GM18858 (cell line): ENCODE measurements around the gene IP6K2.

Experiments
- ATAC-seq: cut with Tn5 transposase; IDR thresholded peaks from one replicate; pipeline ENCODE4 v1.9.1; 2021; ENCODE audit not compliant: unreplicated experiment

Gene IP6K2

DNA sequence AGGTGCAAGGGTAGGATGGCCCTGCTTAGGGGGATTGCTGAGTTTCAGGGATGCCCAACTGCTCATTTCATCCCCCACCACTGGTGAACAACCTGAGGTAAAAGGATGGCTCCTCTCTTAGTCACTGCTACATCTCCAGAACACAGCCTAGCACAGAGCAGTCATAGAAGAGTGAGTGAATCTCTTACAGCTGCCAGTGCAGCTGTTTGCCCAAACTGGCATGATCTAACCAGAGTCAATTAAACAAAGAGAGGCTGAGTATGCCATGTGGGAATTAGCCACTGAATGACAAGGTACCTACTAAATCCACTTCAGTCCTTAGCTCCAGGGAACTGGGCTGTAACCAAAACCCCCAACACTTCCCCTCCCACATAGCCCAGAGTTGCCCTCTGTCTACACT lies 24.5 kb downstream of the IP6K2 start:
- ATAC-seq: no peak

DNA sequence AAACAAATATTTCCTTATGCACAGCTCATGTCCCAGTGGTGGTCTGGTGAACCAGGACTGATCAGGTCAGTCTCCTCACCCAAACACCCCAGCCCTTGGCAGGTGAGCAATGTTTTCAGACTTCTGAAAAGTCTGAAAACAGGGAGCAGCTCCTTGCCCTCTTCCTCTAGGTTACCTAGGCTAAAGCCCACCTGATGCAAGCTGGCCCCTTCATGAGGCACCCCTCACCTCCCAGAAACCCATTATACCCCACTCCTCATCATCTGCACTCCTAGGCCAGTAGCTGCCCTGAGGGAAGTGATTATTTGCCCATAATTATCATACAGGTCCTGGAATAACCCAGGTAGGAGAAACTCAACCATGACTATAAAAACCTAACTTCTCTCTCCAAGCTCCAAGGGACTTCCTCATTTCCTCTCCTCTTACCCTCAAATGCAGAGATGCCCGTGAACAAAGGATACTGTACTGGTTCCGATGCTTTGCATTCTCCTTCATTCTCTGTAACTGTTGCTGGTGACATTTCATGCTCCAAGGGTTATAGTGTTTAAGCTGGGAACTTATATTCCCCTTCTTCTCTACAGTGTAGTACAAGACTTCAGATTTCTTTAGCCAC lies 26.1 kb downstream of the IP6K2 start:
- ATAC-seq: no peak

DNA sequence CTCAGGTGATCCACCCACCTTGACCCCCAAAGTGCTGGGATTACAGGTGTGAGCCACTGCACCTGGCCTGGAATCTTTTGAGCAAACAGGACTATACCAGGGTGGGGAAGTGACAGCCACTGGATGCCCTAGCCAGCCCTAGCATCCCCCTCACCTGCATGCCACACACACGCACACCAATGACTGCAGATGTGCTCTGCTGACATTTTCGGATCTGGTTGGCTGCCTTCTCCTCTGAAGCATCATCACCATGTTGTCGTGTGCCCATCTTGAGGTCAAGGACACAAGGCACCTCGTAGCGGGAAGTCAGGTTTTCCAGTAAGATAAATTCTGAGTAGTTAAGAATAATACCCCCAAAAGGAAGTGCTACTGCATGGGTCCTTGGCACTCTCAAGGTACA lies 27.6 kb downstream of the IP6K2 start:
- no peak for ATAC-seq

DNA sequence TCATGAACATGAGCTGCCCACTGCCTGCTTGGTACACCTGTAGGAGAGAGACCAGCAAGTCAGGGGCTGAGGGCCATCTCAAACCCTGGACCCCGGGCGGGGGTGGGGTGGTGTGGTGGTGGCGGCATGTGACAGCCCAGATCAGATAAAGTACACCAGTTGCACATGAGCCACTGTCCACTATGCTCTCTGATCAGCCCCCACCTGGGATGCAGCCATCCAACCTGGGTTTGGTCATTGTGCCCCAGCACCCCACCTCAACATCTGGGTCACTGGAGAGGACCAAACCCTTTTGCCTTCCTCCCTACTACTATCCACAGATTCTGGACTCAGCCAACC lies 28.3 kb downstream of the IP6K2 start:
- no peak for ATAC-seq

DNA sequence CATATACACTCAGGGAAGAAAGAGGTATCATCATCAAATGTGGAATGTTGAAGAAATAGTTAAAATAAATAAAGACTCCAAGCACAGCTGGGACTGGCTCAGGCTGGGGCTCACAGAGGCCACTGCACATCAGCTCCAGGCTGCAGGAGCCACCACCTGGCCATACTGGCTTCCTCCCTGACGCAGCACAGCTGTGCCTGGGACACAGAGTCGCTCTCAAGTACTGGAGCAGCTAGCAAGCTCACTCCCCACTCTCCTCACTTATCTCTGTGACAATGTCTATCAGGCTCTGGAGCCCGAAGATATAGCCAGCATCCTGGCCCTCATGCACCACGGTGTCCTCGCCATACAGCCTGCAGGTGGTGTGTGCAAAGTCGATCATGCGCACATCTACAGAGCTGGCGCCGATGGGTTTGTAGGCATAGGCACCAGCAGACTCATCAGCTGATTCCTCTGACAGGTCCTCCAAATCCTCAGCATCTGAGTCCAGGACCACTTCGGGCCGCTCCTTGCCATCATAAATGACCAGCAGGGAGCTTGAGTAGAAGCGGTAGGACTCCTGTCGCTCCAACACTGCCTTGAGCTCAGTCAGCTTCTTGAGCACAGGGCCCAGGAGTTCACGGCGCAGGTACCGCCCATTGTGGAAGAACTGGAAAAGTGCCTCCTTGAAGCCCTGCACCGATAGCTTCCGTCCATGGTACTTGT lies 28.8 kb downstream of the IP6K2 start:
- no peak for ATAC-seq

DNA sequence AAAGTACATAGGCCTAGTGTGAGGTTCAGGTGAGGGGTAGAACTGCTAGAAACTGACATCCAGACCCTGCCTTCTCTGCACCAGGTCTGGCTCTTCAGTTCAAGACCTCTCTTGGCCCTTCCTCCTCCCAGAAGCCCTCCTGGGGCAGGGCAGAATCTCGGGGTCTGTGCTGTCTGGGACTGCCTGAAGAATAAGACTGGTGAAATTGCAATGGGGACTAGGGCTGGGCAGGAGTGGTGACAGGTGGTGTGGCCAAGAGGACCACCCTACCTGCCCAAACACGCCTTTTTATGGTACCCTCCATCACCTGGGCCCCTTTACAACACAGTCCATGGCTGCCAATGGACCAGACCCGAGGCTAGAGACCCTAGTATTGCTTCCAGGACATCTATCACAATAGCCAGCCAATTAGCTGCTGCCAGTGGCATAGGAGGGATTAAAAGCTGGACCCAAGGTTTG lies 29.8 kb downstream of the IP6K2 start:
- ATAC-seq: no peak

DNA sequence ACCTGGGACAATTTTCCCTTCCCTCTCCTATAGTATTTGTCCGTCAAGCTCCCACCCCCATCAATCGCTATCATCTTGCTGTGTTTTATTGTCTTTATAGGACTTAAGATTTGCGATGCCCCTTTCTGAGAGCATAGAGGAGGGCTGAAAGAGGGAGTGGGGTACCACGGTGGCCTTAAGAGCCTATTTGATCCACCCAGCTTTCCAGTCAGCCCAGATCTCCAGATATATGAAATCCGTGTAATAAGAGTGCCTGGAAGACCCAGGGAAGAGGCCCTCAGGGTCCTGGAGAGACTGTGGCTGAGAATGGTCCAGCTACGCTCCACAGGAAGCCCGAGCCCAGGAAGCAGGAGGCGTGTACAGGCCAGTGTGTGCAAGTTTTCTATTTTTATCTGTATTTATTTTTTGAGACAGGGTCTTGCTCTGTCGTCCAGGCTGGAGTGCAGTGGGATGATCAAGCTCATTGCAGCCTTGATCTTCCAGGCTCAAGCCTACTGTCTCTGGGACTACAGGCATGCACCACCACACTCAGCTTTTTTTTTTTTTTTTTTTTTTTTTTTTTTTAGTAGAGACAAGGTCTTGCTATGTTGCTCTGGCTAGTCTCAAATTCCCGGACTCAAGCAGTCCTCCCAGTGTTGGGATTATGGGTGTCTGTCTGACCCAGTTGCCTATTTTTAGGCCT lies 30.3 kb downstream of the IP6K2 start:
- ATAC-seq: no peak

DNA sequence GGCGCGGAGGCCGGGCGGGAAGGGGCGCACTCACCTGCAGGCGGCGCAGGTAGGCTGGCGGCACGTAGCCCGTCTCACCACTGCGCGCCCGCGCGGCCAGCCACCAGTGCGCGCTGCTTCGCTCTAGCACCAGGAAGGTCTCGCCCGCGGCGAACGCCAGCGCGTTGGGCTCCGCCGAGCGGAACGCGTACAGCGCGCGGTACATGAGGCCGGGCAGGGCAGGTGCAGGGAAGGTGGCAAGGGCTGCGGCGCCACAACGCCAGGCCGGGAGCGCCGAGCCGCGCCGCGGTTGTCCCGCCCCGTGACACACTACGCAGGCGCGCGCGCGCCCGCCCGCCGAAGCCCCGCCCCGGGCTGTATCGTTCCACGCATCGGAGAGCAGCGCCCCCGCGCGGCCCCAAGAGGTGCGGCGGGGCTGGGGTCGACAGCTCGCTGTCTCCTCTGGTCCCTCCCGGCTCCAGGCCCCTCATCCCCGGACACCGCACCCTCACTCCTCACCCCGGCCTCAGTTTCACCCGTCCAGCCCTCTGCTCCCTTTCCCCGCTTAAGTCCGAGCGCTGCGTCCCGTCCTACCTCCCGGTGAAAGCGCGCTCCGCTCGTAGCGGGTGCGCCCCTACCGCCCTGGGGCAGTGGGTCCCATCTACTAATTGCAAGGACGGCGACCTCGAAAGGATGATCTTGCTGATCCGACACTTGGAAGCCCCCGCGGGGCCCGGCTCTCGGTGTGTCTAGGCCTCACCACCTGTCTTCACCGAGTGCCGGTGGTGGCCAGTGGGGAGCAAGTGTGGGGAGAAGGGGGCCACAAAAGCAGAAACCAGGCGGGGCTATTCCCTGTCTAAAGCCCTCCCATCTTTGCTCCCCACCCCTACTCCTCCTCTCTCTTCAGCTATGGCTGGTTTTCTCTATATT lies 31.2 kb downstream of the IP6K2 start, which contains the start of gene NCKIPSD:
Gene NCKIPSD (minus strand): TSS at position 313 of the 909 bp plus-strand sequence. CDS start 108 bp downstream, at position 205.
- peak; percentile 64 for ATAC-seq

DNA sequence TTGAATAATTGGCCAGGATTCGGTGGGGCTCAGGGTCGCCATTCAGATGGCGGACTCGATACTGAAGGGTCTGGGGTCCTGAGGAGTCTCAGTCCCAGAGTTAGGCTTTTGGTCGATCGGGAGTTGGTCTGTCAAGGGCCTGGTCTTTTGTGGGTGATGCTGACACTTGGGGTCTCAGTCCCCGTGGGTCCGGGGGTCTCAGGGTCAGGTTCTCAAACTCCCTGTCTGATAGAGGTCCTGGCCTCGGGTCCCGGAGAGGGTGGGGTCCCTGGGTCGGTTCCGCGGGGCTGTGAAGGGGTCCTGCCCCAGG lies 31.8 kb downstream of the IP6K2 start:
- ATAC-seq: no peak

DNA sequence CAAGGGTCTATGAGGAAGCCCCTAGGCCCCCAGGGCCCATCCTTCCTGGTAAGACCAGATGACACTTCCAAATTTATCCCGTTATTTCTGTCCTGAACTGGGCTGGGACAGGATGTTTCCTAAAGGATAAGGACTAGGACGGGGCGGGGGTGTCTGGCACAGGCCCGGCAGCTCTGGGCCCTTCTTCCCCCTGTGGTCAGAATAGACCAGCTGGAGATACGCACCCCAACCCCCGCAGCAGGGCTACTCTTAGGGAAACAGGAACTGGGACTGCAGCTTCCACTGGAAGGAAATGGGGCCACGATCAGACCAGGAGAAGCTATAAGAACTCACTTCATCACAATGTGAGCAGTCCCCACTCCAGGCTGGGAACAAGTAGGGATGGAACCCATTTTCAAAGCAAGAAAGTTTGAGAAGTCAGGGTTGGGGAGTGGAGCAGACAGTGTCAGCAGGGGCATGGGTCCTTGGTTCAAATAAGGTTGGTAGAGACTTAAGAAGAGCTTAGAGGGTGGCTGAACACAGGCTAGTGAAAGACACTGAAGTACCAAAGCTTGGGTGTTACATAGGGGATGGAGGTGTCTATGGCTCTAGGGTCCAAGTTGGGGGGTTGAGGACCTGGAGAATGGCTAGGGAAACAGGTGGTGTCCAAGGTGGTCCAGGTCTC lies 32.4 kb downstream of the IP6K2 start:
- no peak for ATAC-seq

DNA sequence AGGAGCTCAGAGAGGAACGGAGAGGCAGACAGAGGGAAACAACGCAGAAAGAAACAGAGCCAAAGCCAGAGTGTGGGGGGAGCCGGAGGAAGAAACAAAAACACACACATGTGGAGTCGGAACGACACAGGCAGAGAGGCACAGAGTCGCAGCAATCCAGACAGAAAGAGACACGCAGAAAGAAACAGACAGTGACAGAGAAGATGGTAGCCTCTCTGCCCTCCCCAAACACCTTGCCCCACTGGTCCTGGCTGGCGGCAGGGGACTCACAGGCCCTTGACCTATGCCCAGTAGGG lies 33.0 kb downstream of the IP6K2 start:
- ATAC-seq: no peak

DNA sequence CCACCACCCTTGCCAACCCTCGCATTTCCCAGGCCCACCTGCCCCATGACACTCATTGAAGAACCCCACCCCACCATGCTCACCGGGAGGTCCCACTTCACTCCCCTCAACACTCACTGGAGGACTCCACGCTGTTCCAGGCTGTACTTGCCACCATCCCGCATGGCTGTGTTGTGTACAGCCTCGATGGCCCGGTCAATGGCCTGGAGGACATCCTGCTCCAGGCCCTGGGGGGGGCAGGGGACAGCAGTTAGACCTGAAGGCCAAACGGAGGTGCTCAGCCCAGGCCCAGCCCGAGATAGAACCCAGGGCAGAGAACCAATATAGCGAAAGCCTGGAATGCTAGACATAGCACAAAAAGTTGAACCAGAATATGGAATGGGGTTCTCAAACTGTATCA lies 34.2 kb downstream of the IP6K2 start:
- ATAC-seq: no peak

DNA sequence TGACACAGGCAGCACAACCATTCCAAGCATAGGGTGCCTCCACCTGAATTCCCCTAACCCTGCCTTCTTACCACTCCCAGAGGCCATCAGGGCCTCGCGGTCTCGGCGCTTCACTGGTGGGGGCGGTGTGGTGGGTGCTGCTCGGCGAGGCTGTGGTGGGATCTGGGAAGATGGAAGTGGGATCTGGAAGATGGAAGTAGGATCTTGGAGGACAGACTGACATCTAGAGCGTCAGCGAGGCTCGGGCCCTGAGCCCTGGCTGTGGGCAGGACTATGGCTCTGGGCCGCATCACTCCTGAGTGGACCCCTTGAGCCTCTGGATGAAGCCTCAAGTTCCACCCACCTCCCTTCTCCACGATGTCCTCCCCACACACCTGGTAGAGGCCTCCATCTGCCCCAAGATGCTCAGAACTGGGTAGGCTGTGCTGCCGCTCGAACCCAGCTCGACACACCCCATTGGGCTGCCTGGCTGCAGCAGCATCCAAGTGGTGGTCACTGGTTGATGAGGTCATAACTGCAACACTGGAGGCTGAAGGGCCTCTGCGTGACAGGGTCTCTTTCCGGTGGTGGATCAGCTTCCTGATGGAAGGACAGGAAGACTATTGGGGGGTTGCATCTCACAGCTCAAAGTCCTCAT lies 34.9 kb downstream of the IP6K2 start:
- ATAC-seq: no peak

DNA sequence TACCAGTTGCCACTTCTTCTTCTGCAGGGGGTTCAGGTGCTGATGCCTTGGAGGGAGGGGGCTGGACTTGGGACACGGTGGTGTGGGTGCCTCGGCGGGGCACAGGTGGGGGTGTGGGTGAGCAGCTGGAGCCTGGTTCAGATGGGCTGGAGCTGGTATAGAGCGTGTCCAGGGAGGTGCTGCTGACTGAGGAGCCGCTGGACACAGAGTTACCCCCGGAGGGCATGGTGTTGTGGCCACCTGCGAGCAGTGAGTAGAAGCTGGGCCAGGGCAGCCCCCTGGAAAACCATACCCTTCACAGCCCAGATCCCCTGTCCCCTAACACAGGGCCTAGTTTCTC lies 35.5 kb downstream of the IP6K2 start:
- no peak for ATAC-seq

DNA sequence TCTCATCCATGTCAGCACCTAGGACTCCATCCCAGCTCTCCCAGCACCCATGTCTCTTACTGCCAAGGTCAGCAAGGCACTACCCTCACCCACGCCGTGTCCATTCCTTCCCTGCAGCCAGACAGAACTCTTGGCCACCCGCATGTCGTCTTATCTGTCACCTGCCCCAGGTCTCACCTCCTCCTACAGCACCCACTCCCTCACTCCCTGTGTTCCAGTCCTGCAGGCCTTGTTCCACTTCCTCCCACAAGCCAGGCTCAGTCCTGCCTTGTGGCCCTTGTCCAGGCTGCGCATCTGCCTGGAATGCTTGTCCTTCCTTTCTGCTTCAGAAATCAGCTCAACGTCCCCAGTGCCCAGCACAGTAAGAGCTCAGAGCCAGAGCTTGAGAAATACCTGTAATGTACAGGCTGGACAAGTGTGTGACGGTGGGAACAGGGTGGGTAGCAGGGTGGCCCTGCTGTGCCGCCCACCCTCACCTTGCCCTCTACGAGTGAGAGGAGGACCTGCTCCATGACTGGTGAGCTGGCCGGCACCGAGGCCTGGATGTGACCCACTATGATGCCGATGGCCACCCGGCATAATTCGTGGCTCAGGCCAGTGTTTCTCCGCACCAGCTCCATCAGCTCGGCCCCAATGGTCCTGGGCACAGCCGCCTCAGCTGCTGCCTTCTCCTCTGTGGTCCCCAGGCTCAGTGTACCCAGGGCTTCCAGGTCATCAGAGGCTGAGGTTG lies 36.0 kb downstream of the IP6K2 start:
- ATAC-seq: no peak

DNA sequence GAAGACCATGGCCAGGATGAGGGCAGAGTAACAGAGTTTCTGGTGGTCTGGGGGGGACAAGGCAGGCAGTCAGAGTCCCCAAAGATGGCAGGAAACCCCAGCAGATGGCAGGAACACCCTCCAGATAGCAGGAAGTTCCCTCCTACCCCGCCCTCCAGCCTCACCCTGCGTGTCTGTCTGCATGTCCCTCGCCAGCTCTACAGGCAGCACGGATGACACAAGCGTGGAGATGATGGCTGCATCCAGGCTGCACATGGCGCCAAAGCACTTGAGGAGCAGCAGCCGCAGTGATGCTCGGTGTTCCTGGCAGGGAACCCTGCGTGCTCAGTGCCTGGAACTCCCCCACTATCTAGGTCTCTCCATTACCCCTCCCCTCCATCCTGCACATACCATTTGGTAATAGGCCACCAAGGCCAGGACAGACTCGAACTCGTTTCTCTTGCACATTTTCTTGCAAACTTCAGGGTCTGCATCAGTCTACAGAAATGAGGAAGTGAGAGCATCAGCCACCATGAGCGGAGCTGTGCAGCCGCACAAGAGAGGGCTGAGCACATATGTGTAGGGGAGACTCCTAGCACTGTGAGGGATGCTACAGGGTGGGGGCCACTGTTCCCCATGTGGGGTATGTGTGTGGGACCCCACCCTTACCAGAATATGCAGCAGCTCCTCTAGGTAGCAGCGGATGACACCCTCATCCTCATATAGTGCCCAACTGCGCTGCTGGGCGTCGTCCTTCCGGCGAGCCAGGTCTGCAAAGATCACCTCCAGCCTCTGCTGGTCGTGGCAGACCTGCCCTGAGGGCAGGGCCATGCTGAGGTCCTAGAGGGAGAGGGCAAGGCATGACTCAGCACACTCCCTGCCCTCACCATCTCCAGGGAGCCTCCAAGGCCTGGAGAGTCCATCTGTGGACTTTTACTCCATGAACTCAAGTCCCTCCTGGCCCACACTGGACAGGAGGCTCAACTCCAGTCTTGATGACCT lies 37.3 kb downstream of the IP6K2 start:
- ATAC-seq: no peak

DNA sequence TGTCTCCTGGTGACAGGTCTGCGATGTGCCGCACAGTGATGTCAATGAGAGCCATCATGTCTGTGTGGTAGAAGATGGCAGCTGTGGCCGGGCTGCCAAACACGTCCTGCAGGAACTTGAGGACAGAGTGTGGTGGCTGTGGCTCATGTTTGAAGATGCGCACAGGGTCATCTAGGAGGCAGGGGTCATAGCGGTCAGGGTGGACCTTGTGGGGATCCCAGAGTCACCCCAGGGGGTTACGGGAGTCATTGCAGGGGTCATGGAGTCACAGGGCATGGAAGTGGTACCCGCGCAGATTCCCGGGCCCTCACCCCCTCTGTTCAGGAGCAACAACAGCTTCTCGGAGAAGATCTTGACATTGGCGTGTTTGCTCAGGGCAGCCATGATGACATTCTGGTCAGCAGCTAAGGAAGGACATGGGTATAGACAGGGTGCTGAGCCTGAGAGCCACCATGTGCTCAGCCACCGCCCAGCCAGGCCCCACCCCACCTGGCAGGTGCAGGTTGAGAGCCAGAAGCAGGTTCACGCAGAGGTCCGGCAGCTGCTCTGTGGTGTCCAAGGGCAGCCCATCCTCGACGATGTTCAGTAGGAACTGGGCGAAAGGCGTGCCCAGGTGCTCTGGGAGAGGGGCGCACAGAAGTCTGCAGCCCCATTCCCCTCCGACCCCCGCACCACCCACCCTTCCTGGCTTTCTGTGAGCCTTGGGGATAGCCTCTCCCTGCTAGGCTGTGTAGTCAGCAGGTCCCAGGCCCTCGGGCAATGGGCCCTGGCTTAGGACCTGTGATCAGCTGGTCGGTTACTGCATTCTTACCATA lies 38.2 kb downstream of the IP6K2 start:
- ATAC-seq: no peak

DNA sequence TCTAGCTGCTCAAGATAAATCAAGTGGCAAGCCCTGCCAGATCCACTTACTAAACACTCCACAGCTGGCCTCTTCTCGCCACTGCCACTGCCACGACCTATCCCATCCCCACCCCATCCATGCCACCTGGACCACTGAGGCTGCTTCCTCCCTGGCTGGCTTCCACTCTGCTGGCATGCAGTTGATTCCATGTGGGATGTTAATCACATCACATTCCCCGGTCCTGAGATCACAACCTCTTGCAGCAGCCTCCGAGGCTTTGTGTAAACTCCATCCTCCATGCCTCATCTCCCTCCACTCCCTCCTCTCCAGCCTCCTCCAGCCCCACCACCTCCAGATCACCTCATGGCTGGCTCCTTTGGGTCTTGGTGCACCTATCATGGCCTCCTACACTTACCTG lies 39.0 kb downstream of the IP6K2 start:
- no peak for ATAC-seq
